HG02588 (cell line): Measurements from ENCODE around the gene DPP6.

Experiments
- ATAC-seq: cut with Tn5 transposase; IDR thresholded peaks from one replicate; pipeline ENCODE4 v1.9.1; 2021; ENCODE audit warnings: mild to moderate bottlenecking, moderate library complexity; ENCODE audit not compliant: unreplicated experiment

DPP6 gene

DNA sequence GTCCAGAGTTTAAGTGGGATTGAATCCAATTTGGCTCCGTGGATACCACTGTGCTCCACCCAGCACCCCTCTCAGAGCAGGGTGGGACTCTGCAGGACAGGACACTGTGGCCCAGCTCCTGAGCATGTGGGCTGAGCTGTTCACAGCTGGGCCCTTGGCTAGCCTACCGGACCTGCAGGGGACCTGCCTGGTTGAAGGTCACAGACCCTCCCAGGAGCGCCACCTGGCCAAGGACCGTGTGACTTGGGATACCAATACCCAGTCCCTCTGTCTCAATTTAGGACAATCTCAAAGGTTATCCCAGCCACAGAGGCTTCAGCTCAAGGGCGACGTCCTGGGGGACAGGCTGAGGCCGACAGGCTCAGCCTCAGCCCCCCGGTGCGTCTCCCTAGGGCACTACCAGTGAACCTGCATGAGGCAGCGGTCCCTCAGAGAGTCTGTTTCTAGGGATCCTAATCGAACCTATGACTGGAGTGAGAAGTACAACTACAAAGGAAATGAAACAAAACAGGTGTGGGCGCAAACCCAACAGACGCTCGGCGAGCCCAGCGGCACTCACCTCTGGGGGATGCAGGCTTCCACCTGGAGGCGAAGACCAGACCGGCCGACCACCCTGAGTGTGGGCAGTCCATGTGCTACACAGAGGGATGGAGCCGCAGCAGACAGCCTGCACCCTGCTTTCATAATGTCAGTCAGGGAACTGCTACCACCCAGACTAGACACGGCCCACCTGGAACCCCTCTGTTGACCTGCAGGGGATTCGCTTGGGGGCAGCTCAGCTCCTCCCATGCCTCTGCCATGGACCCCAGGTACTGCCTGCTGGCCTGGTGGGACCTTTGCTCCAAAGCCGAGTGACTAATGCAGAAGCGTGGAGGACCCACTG is 847.0 kb downstream of the DPP6 start:
- ATAC-seq: no peak

GRCh38 chr7:154899862-154900261 is 847.7 kb downstream of the DPP6 start:
- ATAC-seq: no peak

DNA sequence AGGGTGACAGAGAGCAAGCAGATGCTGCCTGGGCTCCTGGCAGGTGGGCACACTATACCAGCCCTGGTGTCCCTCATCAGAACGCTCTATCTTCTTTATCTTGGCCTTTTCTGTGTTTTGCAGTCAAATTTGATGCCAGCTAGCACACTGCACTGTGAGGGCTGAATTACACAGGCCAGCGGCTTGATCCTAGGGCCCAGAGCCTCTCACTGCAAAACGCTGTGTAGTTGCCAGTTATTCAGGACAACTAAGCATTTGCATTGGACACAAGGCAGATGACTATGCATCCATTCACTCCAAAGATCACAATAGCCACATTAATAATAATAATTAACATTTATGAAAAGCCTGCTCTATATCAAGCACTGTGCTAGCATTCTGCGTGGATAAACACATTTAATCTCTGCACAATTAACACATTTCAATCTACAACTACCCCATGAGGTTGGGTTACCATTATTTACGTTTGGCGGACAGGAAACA is 850.4 kb downstream of the DPP6 start:
- ATAC-seq: no peak

DNA sequence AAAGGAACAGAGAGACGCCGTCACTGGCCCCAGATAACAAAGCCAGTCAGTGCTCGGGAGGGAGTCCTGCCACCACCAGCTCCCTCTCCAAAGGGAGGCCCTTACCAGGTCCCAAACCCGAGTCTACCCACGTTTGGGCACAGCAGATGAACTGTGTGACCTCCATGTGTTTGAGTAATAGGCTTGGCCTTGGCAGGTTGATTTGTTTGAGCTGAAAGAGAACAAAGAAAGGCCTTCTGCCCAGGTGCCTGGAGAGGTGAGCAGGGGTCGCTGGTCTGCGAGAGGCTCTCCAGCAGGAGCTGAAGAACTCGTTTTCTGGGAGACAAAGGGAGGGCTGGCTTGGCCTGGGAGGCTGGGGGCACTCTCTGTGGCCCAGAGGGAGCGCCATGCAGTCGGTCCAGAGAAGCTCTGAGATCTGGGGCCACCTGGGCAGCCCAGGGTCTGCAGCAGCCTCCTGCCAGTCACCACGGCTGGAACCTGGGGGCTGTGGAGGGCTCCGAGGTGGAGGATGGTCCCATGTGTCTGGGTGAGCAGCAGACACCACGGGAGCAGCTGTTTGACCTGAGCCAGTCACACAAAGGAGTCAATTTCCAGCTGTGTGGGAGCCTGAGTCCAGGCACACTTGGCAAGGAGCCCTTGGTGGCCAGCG is 851.0 kb downstream of the DPP6 start:
- ATAC-seq: no peak

GRCh38 chr7:154905146-154905545 is 852.9 kb downstream of the DPP6 start:
- ATAC-seq: no peak

- no peak for ATAC-seq
Observed at GRCh38 chr7:154905615-154906014, 853.4 kb downstream of the DPP6 start.

- no peak for ATAC-seq
Observed at GRCh38 chr7:154906201-154906600, 854.0 kb downstream of the DPP6 start.

DNA sequence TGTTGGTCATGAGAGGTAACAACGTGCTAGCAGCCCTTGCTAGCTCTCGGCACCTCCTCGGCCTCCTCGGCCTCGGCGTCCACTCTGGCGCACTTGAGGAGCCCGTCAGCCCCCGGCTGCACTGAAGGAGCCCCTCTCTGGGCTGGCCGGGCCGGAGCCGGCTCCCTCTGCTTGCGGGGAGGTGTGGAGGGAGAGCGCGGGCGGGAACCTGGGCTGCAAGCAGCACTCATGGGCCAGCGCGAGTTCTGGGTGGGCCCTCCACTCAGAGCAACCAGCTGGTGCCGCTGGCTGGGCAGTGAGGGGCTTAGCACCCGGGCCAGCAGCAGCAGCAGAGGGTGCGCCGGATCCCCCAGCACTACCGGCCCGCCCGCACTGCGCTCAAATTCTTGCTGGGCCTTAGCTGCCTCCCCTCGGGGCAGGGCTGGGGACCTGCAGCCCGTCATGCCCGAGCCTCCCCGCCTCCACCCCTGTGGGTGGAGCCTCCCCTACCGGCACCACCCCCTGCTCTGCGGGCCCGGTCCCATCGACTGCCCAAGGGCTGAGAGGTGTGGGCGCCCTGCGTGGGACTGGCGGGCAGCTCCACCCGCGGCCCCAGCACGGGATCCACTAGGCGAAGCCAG is 854.6 kb downstream of the DPP6 start:
- ATAC-seq: no peak

GRCh38 chr7:154907651-154908620 is 855.7 kb downstream of the DPP6 start:
- no peak for ATAC-seq

DNA sequence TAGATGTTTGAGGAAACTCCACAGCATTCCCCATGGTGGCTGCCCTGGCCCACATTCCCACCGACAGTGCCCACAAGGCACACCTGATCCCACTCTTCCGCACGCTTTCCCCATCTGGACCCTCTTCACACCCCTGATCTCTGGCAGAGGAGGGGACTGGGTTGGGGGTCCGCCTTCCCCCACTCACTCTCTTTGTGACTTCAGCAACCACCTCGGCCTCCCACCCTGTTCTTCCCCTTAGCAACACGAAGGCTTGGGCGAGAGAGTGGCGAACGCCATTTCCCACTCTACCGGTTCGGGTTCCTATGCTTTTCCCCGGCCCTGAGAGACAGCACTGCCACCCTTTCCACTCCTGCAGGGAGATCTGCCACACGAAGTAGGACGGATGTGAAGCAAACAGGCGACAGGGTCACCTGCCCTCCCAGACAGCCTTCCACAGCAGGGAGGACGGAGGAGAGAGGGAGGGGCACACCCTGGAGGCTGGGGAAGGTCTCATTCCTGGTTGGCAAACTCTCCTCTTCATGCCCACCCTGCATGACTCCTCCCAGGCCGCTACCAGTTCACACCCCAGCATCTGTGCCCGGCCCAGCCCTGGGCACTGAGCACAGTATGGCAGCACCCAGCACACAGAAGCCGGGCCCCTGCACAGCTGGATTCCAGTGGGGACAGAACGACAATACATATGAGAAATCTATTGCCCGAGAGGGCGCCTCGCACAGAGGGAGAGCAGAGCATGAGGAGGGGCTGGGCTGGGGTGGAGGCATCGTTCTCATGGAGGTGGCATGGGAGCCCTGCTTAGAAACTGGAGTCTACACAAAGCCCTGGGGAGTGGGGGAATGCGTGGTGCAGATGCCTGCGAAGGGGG is 857.3 kb downstream of the DPP6 start:
- no peak for ATAC-seq

GRCh38 chr7:154910125-154910524 is 857.9 kb downstream of the DPP6 start:
- no peak for ATAC-seq

DNA sequence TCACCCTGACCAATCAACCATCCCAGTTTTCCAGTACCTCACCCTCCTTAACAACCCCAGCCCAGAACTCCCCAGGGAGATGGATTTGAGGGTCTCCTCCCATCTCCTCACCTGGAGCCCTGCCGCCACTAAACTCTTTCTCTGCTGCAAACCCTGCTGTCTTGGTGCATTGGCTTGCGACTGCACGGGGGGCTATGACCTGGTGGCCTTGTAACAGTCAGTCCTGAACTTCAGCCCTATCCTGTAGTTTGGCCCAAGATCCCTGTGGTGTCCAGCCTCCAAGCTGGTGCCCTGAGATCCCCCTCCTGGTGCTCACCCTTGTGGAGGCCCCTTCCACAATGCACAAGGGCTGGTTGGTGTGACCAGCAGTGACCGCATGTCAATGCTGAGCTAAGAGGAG is 858.8 kb downstream of the DPP6 start:
- no peak for ATAC-seq

- no peak for ATAC-seq
Observed at GRCh38 chr7:154911411-154911810, 859.2 kb downstream of the DPP6 start.

- ATAC-seq: no peak
Observed at GRCh38 chr7:154911862-154912455, 859.8 kb downstream of the DPP6 start.

- ATAC-seq: no peak
Observed at GRCh38 chr7:154912871-154913637, 860.9 kb downstream of the DPP6 start.

DNA sequence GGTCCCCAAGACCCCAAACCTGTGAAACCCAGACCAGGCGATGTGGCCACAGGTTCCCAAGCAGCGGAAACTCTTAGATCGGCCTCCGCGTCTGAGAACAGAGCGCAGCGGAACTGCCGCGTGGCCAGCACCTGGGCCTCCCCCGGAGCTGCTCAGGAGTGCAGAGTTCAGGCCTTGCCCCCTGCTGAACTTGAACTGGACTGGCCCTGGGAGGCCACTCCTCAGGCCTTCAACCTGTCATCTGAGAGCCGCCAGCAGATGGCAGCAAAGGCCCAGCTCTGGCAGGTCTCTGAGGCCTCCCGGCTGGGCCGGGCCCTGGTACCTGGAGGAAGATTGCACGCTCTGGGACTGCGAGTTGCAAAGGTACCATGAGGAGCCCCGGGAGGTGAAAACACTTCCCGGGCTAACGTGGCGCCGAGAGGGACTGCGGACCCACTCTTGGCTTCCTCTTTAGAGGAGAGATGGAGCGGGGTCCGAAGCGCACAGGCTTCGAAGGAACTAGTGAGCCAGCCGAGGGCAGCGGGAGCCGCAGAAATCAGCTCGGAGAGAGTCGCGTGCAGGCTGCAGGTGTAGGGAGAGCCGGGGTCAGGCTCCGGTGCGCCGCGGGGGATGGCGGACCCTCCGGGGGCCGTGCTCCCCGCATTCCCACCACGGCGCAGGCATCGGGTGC is 861.6 kb downstream of the DPP6 start:
- peak; percentile 96 for ATAC-seq

DNA sequence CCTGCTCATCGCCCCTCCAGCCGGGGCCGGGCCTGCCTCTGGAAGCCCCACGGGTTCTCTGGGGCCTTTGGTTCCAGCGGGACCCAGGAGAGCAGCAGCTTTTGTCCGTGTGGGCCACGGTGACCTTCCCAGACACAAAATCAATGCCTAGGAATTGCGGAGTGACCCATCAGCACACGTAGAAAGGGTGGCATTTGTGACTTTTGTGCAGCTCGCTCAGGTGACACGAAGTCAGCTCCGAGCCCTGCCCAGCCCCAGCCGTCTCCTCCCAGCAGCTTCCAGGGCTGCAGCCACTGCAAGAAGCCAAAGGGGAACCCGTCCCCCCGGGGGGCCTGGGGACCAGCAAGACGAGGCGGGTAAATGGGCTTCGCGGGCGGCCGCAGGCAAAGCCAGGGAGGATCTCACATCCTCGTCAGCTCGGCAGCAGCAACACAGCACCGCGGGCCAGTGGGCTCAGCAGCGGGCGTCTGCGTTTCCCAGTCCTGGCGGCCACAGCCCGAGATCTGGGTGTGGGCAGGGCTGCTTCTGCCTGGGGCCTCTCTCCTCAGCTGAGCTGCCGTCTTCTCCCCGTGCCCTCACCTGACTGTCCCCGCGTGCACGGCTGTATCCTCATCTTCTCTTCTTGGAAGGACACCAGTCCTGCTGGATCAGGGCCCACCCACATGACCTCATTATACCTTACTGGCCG is 862.3 kb downstream of the DPP6 start:
- ATAC-seq: no peak
